ENCODE measurements around the gene KCNT1.

The KCNT1 gene

GRCh38 chr9:135813671-135814290, 111.8 kb downstream of the KCNT1 start:
- TF ChIP-seq SIN3A (IDR thresholded peaks at IDR 0.05; ENCODE audit: borderline replicate concordance, insufficient read depth, low read length) (no peak), FOXP2 (optimal IDR thresholded peaks at IDR 0.05; ENCODE audit: borderline replicate concordance, extremely low read depth, extremely low read length, insufficient read depth) (no peak), TAF1 (IDR thresholded peaks at IDR 0.05; ENCODE audit: borderline replicate concordance, insufficient read depth, low read length) (no peak), POLR2AphosphoS5 (IDR thresholded peaks at IDR 0.05; ENCODE audit: low read depth, low read length) (no peak)
- TF ChIP-seq, protein P1, sequence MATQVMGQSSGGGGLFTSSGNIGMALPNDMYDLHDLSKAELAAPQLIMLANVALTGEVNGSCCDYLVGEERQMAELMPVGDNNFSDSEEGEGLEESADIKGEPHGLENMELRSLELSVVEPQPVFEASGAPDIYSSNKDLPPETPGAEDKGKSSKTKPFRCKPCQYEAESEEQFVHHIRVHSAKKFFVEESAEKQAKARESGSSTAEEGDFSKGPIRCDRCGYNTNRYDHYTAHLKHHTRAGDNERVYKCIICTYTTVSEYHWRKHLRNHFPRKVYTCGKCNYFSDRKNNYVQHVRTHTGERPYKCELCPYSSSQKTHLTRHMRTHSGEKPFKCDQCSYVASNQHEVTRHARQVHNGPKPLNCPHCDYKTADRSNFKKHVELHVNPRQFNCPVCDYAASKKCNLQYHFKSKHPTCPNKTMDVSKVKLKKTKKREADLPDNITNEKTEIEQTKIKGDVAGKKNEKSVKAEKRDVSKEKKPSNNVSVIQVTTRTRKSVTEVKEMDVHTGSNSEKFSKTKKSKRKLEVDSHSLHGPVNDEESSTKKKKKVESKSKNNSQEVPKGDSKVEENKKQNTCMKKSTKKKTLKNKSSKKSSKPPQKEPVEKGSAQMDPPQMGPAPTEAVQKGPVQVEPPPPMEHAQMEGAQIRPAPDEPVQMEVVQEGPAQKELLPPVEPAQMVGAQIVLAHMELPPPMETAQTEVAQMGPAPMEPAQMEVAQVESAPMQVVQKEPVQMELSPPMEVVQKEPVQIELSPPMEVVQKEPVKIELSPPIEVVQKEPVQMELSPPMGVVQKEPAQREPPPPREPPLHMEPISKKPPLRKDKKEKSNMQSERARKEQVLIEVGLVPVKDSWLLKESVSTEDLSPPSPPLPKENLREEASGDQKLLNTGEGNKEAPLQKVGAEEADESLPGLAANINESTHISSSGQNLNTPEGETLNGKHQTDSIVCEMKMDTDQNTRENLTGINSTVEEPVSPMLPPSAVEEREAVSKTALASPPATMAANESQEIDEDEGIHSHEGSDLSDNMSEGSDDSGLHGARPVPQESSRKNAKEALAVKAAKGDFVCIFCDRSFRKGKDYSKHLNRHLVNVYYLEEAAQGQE (IDR thresholded peaks at IDR 0.05; ENCODE audit: insufficient read depth in 1 of 2, low read depth in 2 of 2, low read length in 2 of 2): no peak

- no peak for TF ChIP-seq TAF1 (IDR thresholded peaks at IDR 0.05; ENCODE audit: borderline replicate concordance, insufficient read depth, low read length)
- no peak for TF ChIP-seq SIN3A (IDR thresholded peaks at IDR 0.05; ENCODE audit: borderline replicate concordance, insufficient read depth, low read length)
- no peak for TF ChIP-seq FOXP2 (optimal IDR thresholded peaks at IDR 0.05; ENCODE audit: borderline replicate concordance, extremely low read depth, extremely low read length, insufficient read depth)
- TF ChIP-seq, protein P1 (IDR thresholded peaks at IDR 0.05; ENCODE audit: insufficient read depth in 1 of 2, low read depth in 2 of 2, low read length in 2 of 2): no peak
- TF ChIP-seq POLR2AphosphoS5 (IDR thresholded peaks at IDR 0.05; ENCODE audit: low read depth, low read length): no peak
These were observed 112.6 kb downstream of the KCNT1 start for GRCh38 chr9:135814421-135815095.

DNA sequence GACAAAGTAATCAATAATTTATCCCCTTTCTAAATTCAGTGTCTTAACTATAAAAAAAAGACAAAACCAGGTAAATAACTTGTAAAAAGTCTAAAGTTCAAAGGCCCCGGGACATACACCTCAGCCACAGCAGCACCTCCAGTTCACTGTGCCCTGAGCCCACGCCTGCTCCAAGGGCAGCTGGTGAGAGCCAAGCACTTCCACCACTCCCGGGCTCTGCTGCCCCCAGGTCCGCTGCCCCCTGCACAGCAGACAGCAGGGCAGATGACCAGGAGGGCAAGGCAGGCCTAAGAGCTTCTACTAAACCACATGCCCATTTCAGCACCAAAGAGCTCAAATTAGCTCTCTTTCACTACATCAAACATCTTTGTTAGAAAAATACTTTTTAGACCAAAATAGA, 113.4 kb downstream of the KCNT1 start:
- TF ChIP-seq TAF1 (IDR thresholded peaks at IDR 0.05; ENCODE audit: borderline replicate concordance, insufficient read depth, low read length) (no peak), FOXP2 (optimal IDR thresholded peaks at IDR 0.05; ENCODE audit: borderline replicate concordance, extremely low read depth, extremely low read length, insufficient read depth) (no peak), SIN3A (IDR thresholded peaks at IDR 0.05; ENCODE audit: borderline replicate concordance, insufficient read depth, low read length) (no peak), POLR2AphosphoS5 (IDR thresholded peaks at IDR 0.05; ENCODE audit: low read depth, low read length) (no peak)
- TF ChIP-seq, protein P1 (IDR thresholded peaks at IDR 0.05; ENCODE audit: insufficient read depth in 1 of 2, low read depth in 2 of 2, low read length in 2 of 2): no peak

DNA sequence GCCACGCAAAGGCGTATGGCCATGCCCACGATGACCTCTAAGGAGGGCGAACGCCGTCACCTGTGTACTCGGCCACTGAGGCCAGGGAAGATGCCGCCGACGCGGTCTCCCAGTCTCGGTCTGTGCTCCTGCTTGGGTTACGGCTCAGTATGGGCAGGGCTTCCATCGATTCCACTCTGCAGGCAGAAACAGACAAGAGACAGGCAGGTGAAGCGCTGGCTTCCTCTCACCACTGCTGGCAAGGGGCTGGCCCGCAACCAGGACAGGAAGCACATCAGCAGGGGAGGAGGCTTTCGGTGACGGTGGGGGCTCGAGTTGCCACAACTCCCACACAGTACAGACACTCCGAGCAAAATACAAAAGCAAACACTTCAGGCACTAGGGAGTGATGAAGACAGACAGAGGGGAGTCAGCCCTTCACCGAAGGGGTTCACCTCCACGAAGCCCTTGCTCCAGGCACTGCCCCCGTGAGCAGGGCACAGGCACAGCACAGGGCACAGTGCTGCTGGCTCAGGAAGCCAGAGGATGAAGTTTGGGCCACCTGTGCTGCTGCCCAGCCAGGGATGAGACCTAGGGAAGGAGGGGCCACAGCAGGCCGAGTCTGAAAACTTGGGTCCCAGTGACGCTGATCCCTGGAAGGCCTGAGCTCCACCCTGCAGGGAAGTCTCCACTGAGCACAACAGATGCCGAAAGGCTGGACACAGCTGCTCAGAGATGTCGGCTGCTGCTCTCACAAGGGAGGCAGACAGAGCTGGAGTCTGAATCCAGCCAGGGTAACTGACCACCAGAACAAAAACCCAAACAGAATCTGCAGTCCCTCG, 114.1 kb downstream of the KCNT1 start:
- TF ChIP-seq FOXP2 (optimal IDR thresholded peaks at IDR 0.05; ENCODE audit: borderline replicate concordance, extremely low read depth, extremely low read length, insufficient read depth): peak; percentile 70
- no peak for TF ChIP-seq SIN3A (IDR thresholded peaks at IDR 0.05; ENCODE audit: borderline replicate concordance, insufficient read depth, low read length)

GRCh38 chr9:135816651-135816970, 114.6 kb downstream of the KCNT1 start:
- TF ChIP-seq, protein P1 (IDR thresholded peaks at IDR 0.05; ENCODE audit: insufficient read depth in 1 of 2, low read depth in 2 of 2, low read length in 2 of 2): no peak
- no peak for TF ChIP-seq POLR2AphosphoS5 (IDR thresholded peaks at IDR 0.05; ENCODE audit: low read depth, low read length)
- TF ChIP-seq FOXP2 (optimal IDR thresholded peaks at IDR 0.05; ENCODE audit: borderline replicate concordance, extremely low read depth, extremely low read length, insufficient read depth): no peak
- TF ChIP-seq SIN3A (IDR thresholded peaks at IDR 0.05; ENCODE audit: borderline replicate concordance, insufficient read depth, low read length): no peak
- no peak for TF ChIP-seq TAF1 (IDR thresholded peaks at IDR 0.05; ENCODE audit: borderline replicate concordance, insufficient read depth, low read length)

All from PFSK-1 (cell line).